HG03354 (cell line): ENCODE data around the gene MCC.
"Not testable (repeated sequence)": the region's sequence is repeated elsewhere in the genome, so short reads cannot be mapped to it uniquely, and the experiment has no call there.

Experiments
- ATAC-seq: cut with Tn5 transposase; IDR thresholded peaks from one replicate; pipeline ENCODE4 v1.9.1; 2021; ENCODE audit warnings: mild to moderate bottlenecking; ENCODE audit not compliant: unreplicated experiment, poor library complexity, severe bottlenecking

The MCC gene

GRCh38 chr5:113083481-113083880 lies 404.8 kb downstream of the MCC start:
- ATAC-seq = no peak

GRCh38 chr5:113082547-113082905 lies 405.7 kb downstream of the MCC start:
- no peak for ATAC-seq

GRCh38 chr5:113081881-113082546 lies 406.2 kb downstream of the MCC start:
- ATAC-seq = no peak

GRCh38 chr5:113081091-113081839 lies 407.0 kb downstream of the MCC start:
- no peak for ATAC-seq

- ATAC-seq = not testable (repeated sequence)
Measured at GRCh38 chr5:113076649-113077048, 411.6 kb downstream of the MCC start.

GRCh38 chr5:113075019-113075418 lies 413.2 kb downstream of the MCC start:
- no peak for ATAC-seq

- ATAC-seq = not testable (repeated sequence)
Measured at GRCh38 chr5:113073629-113074034, 414.6 kb downstream of the MCC start.

GRCh38 chr5:113071401-113071800 lies 416.9 kb downstream of the MCC start:
- no peak for ATAC-seq

GRCh38 chr5:113070901-113071300 lies 417.4 kb downstream of the MCC start:
- no peak for ATAC-seq

GRCh38 chr5:113068559-113068958 lies 419.7 kb downstream of the MCC start:
- ATAC-seq = no peak

GRCh38 chr5:113067635-113068344 lies 420.5 kb downstream of the MCC start:
- no peak for ATAC-seq

- ATAC-seq = no peak
Measured at GRCh38 chr5:113065626-113066025, 422.6 kb downstream of the MCC start.

GRCh38 chr5:113064806-113065205 lies 423.4 kb downstream of the MCC start:
- ATAC-seq = no peak

GRCh38 chr5:113063927-113064326 lies 424.3 kb downstream of the MCC start:
- no peak for ATAC-seq

- ATAC-seq = no peak
Measured at GRCh38 chr5:113062869-113063508, 425.3 kb downstream of the MCC start.

- ATAC-seq = no peak
Measured at GRCh38 chr5:113061846-113062780, 426.1 kb downstream of the MCC start.

GRCh38 chr5:113060408-113061025 lies 427.7 kb downstream of the MCC start:
- no peak for ATAC-seq

GRCh38 chr5:113059232-113060040 lies 428.8 kb downstream of the MCC start:
- ATAC-seq = no peak
